ENCODE results near the gene PPP1R3G.

- TF ChIP-seq CTCF (IDR thresholded peaks at IDR 0.05) (no peak), POLR2A (IDR thresholded peaks at IDR 0.05) (no peak)
Measured at GRCh38 chr6:5088780-5089179, 3.6 kb downstream of the PPP1R3G start.
